HepG2 (cell line): Measurements from ENCODE around the gene NFKB2. TPM values are rescaled to one million over a fixed set of nuclear protein-coding genes. Genes with fewer than 3 reads are reported as not detected.
A peak's percentile ranks its signal among the peaks of the same experiment; 100 is the strongest.

Source experiments
- AGO1 ChIP-seq: fragments of 200-400 bp; formaldehyde crosslinking; IDR thresholded peaks from 2 replicates; pipeline ENCODE4 v1.6.1; 2017; ENCODE audit warnings: mild to moderate bottlenecking, low read depth, low read length, moderate library complexity; ENCODE audit not compliant: poor library complexity, severe bottlenecking
- ARID3A ChIP-seq: IDR thresholded peaks from 2 replicates; pipeline ENCODE4 v1.6.1; 2012; ENCODE audit warnings: low read depth, low read length, improper control_type of control experiment
- HIVEP1 ChIP-seq: sonication (generic); formaldehyde crosslinking; IDR thresholded peaks from 2 replicates; pipeline ENCODE4 v1.4.0; 2020; ENCODE audit warnings: mild to moderate bottlenecking, missing genetic modification reagents
- KDM4B ChIP-seq: sonication (generic); formaldehyde crosslinking; IDR thresholded peaks from 2 replicates; pipeline ENCODE4 v1.4.0; 2020; ENCODE audit warnings: missing genetic modification reagents
- KDM5B ChIP-seq: sonication (generic); formaldehyde crosslinking; IDR thresholded peaks from 2 replicates; pipeline ENCODE4 v1.4.0; 2020; ENCODE audit warnings: missing genetic modification reagents, mild to moderate bottlenecking, borderline replicate concordance
- KLF12 ChIP-seq: sonication (generic); formaldehyde crosslinking; IDR thresholded peaks from 2 replicates; pipeline ENCODE4 v1.4.0; 2020; ENCODE audit warnings: missing genetic modification reagents, borderline replicate concordance
- KLF13 ChIP-seq: sonication (generic); formaldehyde crosslinking; IDR thresholded peaks from 2 replicates; pipeline ENCODE4 v1.4.0; 2020; ENCODE audit warnings: mild to moderate bottlenecking, missing genetic modification reagents
- MBNL3 ChIP-seq: fragments of 250-450 bp; sonication (Bioruptor Pico); conservative IDR thresholded peaks from 2 replicates; pipeline ENCODE4 v1.8.0; 2022; ENCODE audit warnings: mild to moderate bottlenecking, inconsistent platforms
- MIER3 ChIP-seq: IDR thresholded peaks from 2 replicates; pipeline ENCODE4 v1.6.1; 2016; ENCODE audit warnings: missing compliant biosample characterization, borderline replicate concordance
- MYNN ChIP-seq: sonication (generic); formaldehyde crosslinking; IDR thresholded peaks from 2 replicates; pipeline ENCODE4 v1.4.0; 2020; ENCODE audit warnings: mild to moderate bottlenecking, low read depth, missing genetic modification reagents
- NFE2 ChIP-seq: sonication (generic); formaldehyde crosslinking; IDR thresholded peaks from 2 replicates; pipeline ENCODE4 v1.4.0; 2020; ENCODE audit warnings: missing genetic modification reagents
- SP1 ChIP-seq, 2 experiments: fragments of 450-650 bp in 1 of 2; sonication (generic) in 1 of 2; formaldehyde crosslinking in 1 of 2; IDR thresholded peaks; 2 replicates each; pipeline versions ENCODE4 v1.4.0 to v1.6.1; 2016 to 2020; ENCODE audit warnings: missing genetic modification reagents in 1 of 2
- ZNF562 ChIP-seq: sonication (generic); formaldehyde crosslinking; IDR thresholded peaks from 2 replicates; pipeline ENCODE4 v1.8.0; 2022; ENCODE audit warnings: missing genetic modification reagents, borderline replicate concordance
- ZNF580 ChIP-seq: IDR thresholded peaks from 2 replicates; pipeline ENCODE4 v1.6.1; 2016; ENCODE audit warnings: low read depth, borderline replicate concordance
- ZNF75D ChIP-seq: sonication (generic); formaldehyde crosslinking; IDR thresholded peaks from 2 replicates; pipeline ENCODE4 v1.8.1; 2023; ENCODE audit warnings: missing genetic modification reagents, mild to moderate bottlenecking, borderline replicate concordance
- ZNF772 ChIP-seq: sonication (generic); formaldehyde crosslinking; IDR thresholded peaks from 2 replicates; pipeline ENCODE4 v1.5.0; 2020; ENCODE audit warnings: mild to moderate bottlenecking, missing genetic modification reagents
- ZNF839 ChIP-seq: sonication (generic); formaldehyde crosslinking; IDR thresholded peaks from 2 replicates; pipeline ENCODE4 v1.4.0; 2020; ENCODE audit warnings: missing genetic modification reagents, mild to moderate bottlenecking, borderline replicate concordance
- polyA plus RNA-seq, 8 experiments: library from polyadenylated mRNA; depleted of rRNA in 3 of 8; stranded (reverse) in 7 of 8; unstranded in 1 of 8; fragments of >200 nt; fragmentation: Illumina TruSeq in 4 of 8; extraction: Trizol in 4 of 8; gene quantifications; 2 replicates each; pipeline versions ENCODE4 v1.2.1 to v1.2.3, GENCODE V29; 2011 to 2016; ENCODE audit warnings: low read depth in 4 of 8, missing spikeins in 1 of 8, mixed read lengths in 1 of 8; ENCODE audit not compliant: insufficient read depth in 1 of 8
- total RNA-seq, 5 experiments: library from RNA; depleted of rRNA; stranded (reverse); fragments of >200 nt; fragmentation: Illumina TruSeq; extraction: Trizol; gene quantifications; 2 replicates each; pipeline ENCODE4 v1.2.3, GENCODE V29; 2016; ENCODE audit warnings: low read depth in 1 of 5
- TF ChIP-seq, protein P1 (sequence below): sonication (generic); formaldehyde crosslinking; conservative IDR thresholded peaks from 2 replicates; pipeline ENCODE4 v1.4.0; 2020; ENCODE audit warnings: missing genetic modification reagents
- TF ChIP-seq, protein P2 (sequence below): sonication (generic); formaldehyde crosslinking; IDR thresholded peaks from 2 replicates; pipeline ENCODE4 v1.8.0; 2022; ENCODE audit warnings: mild to moderate bottlenecking, missing genetic modification reagents, borderline replicate concordance
- TF ChIP-seq, protein P3 (sequence below): sonication (generic); formaldehyde crosslinking; IDR thresholded peaks from 2 replicates; pipeline ENCODE4 v1.4.0; 2020; ENCODE audit warnings: missing genetic modification reagents, mild to moderate bottlenecking, borderline replicate concordance

NFKB2 gene
- total and polyA plus RNA-seq, 2 of the 13 experiments (the other 11 are each of a cell fraction or from before 2014, with no cell fraction given), result 7.7 to 12.5 TPM

- TF ChIP-seq, protein P1, sequence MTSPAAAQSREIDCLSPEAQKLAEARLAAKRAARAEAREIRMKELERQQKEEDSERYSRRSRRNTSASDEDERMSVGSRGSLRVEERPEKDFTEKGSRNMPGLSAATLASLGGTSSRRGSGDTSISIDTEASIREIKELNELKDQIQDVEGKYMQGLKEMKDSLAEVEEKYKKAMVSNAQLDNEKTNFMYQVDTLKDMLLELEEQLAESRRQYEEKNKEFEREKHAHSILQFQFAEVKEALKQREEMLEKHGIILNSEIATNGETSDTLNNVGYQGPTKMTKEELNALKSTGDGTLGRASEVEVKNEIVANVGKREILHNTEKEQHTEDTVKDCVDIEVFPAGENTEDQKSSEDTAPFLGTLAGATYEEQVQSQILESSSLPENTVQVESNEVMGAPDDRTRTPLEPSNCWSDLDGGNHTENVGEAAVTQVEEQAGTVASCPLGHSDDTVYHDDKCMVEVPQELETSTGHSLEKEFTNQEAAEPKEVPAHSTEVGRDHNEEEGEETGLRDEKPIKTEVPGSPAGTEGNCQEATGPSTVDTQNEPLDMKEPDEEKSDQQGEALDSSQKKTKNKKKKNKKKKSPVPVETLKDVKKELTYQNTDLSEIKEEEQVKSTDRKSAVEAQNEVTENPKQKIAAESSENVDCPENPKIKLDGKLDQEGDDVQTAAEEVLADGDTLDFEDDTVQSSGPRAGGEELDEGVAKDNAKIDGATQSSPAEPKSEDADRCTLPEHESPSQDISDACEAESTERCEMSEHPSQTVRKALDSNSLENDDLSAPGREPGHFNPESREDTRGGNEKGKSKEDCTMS (CRISPR knock-in tag), result no peak
- TF ChIP-seq ZNF562 (no peak), HIVEP1 (peak; percentile 97), KDM4B (CRISPR knock-in tag) (peak; percentile 16; the same call in 1 of the 2 replicates), MBNL3 (CRISPR knock-in tag) (no peak), MYNN (peak; percentile 45; the same call in 1 of the 2 replicates), NFE2 (no peak), ARID3A (0 out of 2 replicates have a peak, but pooled peaks have one; percentile 9), SP1 (IDR thresholded peaks at IDR 0.05) (no peak), SP1 (CRISPR knock-in tag; IDR thresholded peaks at IDR 0.05) (peak; percentile 65; the same call in 1 of the 2 replicates), KLF13 (CRISPR knock-in tag) (no peak), ZNF75D (CRISPR knock-in tag) (no peak), KDM5B (peak; percentile 92), AGO1 (no peak), KLF12 (CRISPR knock-in tag) (peak; percentile 38; the same call in 1 of the 2 replicates), MIER3 (CRISPR knock-in tag) (peak; percentile 81; the same call in 1 of the 2 replicates), ZNF772 (CRISPR knock-in tag) (peak; percentile 93), ZNF580 (CRISPR knock-in tag) (peak; percentile 92), ZNF839 (no peak)
- TF ChIP-seq, protein P2, sequence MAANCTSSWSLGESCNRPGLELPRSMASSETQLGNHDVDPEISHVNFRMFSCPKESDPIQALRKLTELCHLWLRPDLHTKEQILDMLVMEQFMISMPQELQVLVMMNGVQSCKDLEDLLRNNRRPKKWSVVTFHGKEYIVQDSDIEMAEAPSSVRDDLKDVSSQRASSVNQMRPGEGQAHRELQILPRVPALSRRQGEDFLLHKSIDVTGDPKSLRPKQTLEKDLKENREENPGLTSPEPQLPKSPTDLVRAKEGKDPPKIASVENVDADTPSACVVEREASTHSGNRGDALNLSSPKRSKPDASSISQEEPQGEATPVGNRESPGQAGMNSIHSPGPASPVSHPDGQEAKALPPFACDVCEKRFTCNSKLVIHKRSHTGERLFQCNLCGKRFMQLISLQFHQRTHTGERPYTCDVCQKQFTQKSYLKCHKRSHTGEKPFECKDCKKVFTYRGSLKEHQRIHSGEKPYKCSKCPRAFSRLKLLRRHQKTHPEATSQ (CRISPR knock-in tag), result no peak
- TF ChIP-seq, protein P3, sequence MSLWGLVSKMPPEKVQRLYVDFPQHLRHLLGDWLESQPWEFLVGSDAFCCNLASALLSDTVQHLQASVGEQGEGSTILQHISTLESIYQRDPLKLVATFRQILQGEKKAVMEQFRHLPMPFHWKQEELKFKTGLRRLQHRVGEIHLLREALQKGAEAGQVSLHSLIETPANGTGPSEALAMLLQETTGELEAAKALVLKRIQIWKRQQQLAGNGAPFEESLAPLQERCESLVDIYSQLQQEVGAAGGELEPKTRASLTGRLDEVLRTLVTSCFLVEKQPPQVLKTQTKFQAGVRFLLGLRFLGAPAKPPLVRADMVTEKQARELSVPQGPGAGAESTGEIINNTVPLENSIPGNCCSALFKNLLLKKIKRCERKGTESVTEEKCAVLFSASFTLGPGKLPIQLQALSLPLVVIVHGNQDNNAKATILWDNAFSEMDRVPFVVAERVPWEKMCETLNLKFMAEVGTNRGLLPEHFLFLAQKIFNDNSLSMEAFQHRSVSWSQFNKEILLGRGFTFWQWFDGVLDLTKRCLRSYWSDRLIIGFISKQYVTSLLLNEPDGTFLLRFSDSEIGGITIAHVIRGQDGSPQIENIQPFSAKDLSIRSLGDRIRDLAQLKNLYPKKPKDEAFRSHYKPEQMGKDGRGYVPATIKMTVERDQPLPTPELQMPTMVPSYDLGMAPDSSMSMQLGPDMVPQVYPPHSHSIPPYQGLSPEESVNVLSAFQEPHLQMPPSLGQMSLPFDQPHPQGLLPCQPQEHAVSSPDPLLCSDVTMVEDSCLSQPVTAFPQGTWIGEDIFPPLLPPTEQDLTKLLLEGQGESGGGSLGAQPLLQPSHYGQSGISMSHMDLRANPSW, result no peak
Observed at GRCh38 chr10:102399217-102400021, 3.9 kb downstream of the NFKB2 start (continued).
